ENCODE data around the gene TMEM132D.

DNA sequence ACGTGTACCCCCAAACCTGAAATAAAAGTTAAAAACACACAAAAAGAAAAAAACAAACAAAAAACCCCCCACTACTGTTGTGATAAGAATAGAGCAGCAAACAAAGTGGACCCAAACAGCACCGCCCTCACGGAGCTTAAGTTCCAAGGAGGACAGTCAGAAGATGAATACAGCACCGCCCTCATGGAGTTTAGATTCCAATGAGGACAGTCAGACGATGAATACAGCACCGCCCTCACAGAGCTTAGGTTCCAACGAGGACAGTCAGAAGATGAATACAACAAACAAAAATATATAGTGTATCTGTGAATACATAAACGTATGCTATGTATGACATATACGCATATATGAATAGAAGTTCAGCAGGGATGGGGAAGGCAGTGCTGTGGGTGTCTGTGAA, 696.7 kb downstream of the TMEM132D start:
- TF ChIP-seq EZH2 (IDR thresholded peaks at IDR 0.05; ENCODE audit: insufficient read depth, poor library complexity, severe bottlenecking) (no peak), EZH2phosphoT487 (IDR thresholded peaks at IDR 0.05; ENCODE audit: insufficient read depth, low read depth) (no peak)

All from GM23248 (cell line).